Activated naive CD4-positive, alpha-beta T cell treated with anti-CD3 and anti-CD28 coated beads for 36 hours (primary cell): ENCODE results near the gene PDE9A. TPM values are rescaled to one million over a fixed set of nuclear protein-coding genes. Genes with fewer than 3 reads are reported as not detected.

Experiments
- CTCF ChIA-PET: fragments of 350-600 bp; sonication (Branson Sonifier 250); formaldehyde crosslinking; loops from one replicate; lab custom pipeline; 2021; ENCODE audit warnings: antibody characterized with exemption; lab: Charles Lee
- DNase-seq: peaks from one replicate; pipeline ENCODE4 v3.0.0-alpha.2; 2020
- H3K27ac Mint-ChIP-seq: one replicate; pipeline ENCODE4 v1.8.0; 2021; ENCODE audit warnings: mild to moderate bottlenecking, mixed read lengths
- H3K27me3 Mint-ChIP-seq: one replicate; pipeline ENCODE4 v1.8.0; 2021; ENCODE audit warnings: low read depth, mixed read lengths
- H3K36me3 Mint-ChIP-seq: one replicate; pipeline ENCODE4 v1.8.0; 2021; ENCODE audit warnings: low read depth, mixed read lengths
- H3K4me1 Mint-ChIP-seq: one replicate; pipeline ENCODE4 v1.8.0; 2021; ENCODE audit warnings: low read depth, mixed read lengths
- H3K4me3 Mint-ChIP-seq: one replicate; pipeline ENCODE4 v1.8.0; 2021; ENCODE audit warnings: mild to moderate bottlenecking, moderate library complexity, mixed read lengths
- H3K9me3 Mint-ChIP-seq: one replicate; pipeline ENCODE4 v1.8.0; 2021; ENCODE audit warnings: mixed read lengths
- intact Hi-C: fragments of 100-400 bp; cut with micrococcal nuclease; formaldehyde crosslinking; loops from one replicate; pipeline ENCODE4 v1.15.1; 2023
- total RNA-seq, 2 experiments: library from RNA; stranded (reverse); gene quantifications; one replicate each; pipeline ENCODE4 v1.2.3, GENCODE V29; 2021

PDE9A gene
- total RNA-seq, 2 experiments from 2014 or later: 6.3 to 7.4 TPM

DNA sequence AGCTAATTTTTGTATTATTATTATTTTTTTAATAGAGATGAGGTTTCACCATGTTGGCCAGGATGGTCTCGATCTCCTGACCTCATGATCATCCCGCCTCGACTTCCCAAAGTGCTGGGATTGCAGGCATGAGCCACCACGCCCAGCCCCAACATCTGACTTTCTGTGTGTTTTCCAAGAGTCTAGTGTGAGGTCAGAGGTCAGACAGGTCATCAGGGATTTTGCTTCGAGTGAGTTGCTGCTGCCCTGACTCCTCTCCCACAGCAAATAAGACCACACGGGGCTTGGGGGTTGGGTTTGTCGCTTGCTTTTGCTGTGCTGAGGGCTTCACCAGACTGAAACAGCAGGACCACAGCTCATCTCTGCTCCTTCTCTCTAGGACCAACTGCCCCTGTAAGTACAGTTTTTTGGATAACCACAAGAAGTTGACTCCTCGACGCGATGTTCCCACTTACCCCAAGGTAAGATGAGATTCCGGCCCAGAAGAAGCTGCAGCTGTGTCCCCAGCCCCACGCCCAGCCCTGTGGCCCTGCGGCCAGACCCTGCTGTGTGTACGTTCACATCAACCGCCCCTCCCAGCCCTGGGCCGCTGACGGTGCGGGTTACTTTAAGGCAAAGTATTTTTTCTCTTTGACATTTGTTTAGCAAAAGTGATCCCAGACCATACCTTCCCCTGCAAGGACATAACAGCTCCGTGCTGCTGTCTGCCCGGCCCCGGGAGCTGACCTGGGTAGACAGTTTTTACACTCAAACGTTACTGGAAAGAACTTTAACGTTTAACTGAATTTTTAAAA is 97.5 kb downstream of the PDE9A start:
- CTCF ChIA-PET: no interaction called here
- Mint-ChIP-seq H3K9me3 (no peaks in the 10 kb centered on the region), H3K27me3 (no peaks in the 10 kb centered on the region), H3K36me3 (no peaks in the 10 kb centered on the region), H3K4me1 (peaks cover 12% of the 10 kb centered on the region), H3K27ac (no peak overlapping the region), H3K4me3 (no peak overlapping the region)
- no peak for DNase-seq
- intact Hi-C loops: no loop called here

DNA sequence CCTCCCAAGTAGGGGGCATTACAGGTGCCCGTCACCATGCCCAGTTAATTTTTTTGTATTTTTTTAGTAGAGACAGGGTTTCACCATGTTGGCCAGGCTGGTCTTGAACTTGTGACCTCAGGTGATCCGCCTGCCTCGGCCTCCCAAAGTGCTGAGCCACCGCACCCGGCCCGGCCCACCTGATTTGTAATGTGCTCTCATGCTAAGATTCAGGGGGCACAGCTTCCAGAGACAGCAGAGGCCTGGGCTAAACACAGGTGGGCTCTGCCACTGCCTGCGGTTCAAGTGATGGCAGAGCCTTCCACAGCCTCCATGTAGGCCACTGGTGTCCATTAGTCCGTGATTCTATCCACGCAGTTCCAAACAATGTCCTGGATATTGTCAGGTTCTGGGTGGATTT is 98.4 kb downstream of the PDE9A start:
- no peak for DNase-seq
- Mint-ChIP-seq H3K9me3 (no peaks in the 10 kb centered on the region), H3K27ac (no peak overlapping the region), H3K4me3 (no peak overlapping the region), H3K36me3 (no peaks in the 10 kb centered on the region), H3K4me1 (peaks cover 3% of the 10 kb centered on the region), H3K27me3 (no peaks in the 10 kb centered on the region)
- intact Hi-C loops: no loop called here
- CTCF ChIA-PET: no interaction called here

DNA sequence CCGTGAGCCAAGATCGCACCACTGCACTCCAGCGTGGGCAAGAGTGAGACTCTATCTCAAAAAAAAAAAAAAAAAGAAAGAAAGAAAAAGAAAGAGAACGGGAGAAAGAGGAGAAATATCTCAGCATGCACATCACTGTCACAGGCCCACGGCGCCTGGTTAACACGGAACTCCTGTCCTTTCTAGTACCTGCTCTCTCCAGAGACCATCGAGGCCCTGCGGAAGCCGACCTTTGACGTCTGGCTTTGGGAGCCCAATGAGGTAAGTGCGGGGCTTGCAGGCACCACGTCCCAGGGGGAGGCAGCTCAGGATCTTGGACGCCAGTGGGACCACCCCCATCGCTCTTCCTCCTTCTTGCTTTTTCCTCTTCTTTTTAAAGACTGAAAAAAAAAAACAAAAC is 100.4 kb downstream of the PDE9A start:
- Mint-ChIP-seq H3K27me3 (no peaks in the 10 kb centered on the region), H3K4me1 (no peaks in the 10 kb centered on the region), H3K36me3 (no peaks in the 10 kb centered on the region), H3K9me3 (no peaks in the 10 kb centered on the region), H3K4me3 (no peak overlapping the region), H3K27ac (no peak overlapping the region)
- CTCF ChIA-PET: no interaction called here
- intact Hi-C loops: no loop called here
- DNase-seq: no peak

DNA sequence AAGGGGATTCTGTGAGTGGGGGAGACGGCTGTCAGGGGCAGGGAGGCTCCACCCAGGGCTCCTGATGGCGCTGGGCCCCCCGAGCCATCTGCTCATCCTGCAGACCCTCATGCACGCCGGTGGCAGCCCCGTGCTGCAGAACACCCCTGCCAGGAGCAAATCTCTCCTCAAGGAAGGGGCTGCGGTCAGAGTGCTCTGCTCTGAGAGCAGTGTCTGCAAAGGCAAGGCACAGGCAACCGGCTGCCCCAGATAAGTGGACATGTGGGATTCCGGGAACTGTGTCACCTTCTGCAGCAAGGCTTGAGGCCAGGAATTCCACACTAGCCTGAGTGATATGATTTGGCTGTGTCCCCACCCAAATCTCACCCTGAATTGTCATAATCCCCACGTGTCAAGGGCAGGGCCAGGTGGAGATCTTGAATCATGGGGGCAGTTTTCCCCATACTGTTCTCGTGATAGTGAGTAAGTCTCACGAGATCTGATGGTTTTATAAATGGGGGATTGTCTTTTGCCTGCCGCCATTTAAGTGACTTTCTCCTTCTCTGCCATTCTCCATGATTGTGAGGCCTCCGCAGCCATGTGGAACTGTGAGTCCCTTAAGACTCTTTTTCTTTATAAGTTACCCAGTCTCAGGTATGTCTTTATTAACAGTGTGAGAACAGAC is 101.0 kb downstream of the PDE9A start:
- Mint-ChIP-seq H3K27me3 (no peaks in the 10 kb centered on the region), H3K4me1 (no peaks in the 10 kb centered on the region), H3K4me3 (no peak overlapping the region), H3K9me3 (no peaks in the 10 kb centered on the region), H3K27ac (no peak overlapping the region), H3K36me3 (no peaks in the 10 kb centered on the region)
- CTCF ChIA-PET: no interaction called here
- DNase-seq: no peak
- intact Hi-C loops: no loop called here

DNA sequence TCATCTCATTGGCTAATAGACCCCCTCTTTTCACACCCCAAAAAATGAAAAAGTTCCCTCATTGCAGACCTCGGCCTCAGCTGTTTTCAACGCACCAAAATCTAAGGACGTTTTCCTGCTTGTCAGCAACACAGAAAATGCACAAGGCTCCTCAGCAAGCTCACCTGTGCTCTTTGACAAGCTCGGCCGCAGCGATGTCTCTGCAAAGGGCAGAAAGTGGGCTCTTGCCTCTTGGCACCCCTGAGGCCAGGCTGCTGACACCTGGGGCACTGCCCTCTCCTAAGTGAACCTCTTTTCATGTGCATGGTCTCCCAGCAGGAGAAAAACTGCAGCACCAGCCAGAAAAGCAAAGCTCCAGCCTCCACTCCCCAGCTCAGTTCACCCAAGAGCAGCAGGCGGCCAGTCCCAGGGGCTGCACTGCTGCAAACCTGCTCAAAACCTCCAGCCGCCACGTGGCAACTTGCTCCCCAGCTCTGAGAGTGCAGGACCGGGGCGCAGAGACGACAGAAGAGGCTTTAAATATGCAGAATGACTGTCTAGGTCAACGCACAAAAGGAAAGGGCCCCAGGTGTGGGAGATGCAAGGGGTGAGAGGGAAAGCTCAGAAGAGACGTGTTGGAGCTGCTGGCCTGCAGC is 101.7 kb downstream of the PDE9A start:
- no peak overlapping the region for H3K4me3 Mint-ChIP-seq
- no peak for DNase-seq
- no peak overlapping the region for H3K27ac Mint-ChIP-seq
- intact Hi-C loops: no loop called here
- no peaks in the 10 kb centered on the region for H3K4me1 Mint-ChIP-seq
- CTCF ChIA-PET: no interaction called here
- no peaks in the 10 kb centered on the region for H3K27me3 Mint-ChIP-seq
- no peaks in the 10 kb centered on the region for H3K9me3 Mint-ChIP-seq
- no peaks in the 10 kb centered on the region for H3K36me3 Mint-ChIP-seq

DNA sequence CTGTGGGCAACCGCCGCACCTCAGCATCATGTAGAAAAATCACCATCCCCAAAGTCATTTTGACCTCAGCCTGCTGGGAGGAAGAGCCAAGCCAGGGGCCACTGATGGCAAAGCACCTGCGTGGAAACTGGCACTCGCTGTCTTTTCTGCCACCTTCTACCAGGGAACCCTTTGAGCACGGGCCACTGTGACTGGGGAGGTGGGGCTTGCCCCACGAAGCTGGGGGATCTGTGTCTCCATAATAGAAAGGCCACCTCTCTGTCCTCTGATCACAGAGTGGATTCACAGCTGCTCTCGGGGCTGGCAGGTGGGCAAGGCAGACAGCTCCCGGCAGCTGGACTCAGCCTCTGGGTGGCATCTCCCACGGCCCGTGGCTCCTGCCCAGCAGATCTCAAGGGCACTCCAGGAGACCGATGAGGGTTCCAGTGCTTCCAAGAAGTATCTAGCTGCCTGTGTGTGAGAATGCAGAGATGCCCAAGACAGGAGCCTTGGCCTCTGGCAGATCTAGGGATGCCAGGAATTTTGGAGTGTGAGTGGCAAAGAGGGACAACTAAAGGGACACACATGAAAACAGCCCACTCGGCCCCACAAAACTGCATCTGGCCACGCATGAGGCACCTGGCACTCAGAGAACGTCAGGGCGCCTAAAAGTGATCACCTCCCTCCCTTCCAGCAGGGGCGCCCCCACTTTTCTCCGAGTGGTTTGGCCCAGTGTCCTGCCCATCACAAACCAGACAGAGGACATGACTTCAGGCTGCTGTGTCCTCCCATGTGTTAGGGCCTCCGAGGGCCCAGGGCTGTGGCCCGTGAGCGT is 102.6 kb downstream of the PDE9A start:
- Mint-ChIP-seq H3K4me3 (no peak overlapping the region), H3K36me3 (no peaks in the 10 kb centered on the region), H3K27me3 (no peaks in the 10 kb centered on the region), H3K27ac (no peak overlapping the region), H3K4me1 (no peaks in the 10 kb centered on the region), H3K9me3 (no peaks in the 10 kb centered on the region)
- DNase-seq: no peak
- CTCF ChIA-PET: no interaction called here
- intact Hi-C loops: no loop called here

DNA sequence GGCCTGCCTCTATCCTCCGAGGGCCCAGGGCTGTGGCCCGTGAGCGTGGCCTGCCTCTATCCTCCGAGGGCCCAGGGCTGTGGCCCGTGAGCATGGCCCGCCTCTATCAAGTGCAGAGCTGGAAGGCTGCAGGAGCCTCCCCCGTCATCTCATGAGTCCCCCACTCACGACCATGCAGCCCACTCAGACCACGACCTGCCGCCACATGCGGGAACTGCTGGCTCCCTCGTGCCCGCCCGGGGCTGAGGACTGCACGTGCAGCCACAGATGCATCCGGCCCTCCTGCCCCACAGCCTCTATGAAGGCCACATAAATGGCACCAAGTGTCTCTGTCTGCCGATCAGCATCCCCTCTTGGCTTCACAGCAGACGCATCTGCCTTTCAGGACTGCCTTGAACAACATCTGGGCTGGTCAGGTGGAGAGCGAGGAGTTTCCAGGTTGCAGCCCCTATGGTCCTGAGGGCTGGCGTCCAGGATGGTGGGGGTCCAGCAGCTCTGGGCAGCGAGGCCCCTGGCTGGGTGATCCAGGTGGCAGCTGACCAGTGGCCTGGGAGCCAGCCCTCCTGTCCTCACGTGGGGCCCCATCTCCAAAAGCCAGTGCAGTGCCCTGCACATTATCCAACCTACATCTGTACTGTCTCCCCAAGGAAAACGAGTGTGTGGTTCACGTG is 103.3 kb downstream of the PDE9A start:
- CTCF ChIA-PET: no interaction called here
- DNase-seq: no peak
- Mint-ChIP-seq H3K27ac (no peak overlapping the region), H3K9me3 (no peaks in the 10 kb centered on the region), H3K36me3 (no peaks in the 10 kb centered on the region), H3K4me1 (no peaks in the 10 kb centered on the region), H3K4me3 (no peak overlapping the region), H3K27me3 (no peaks in the 10 kb centered on the region)
- intact Hi-C loops: no loop called here

DNA sequence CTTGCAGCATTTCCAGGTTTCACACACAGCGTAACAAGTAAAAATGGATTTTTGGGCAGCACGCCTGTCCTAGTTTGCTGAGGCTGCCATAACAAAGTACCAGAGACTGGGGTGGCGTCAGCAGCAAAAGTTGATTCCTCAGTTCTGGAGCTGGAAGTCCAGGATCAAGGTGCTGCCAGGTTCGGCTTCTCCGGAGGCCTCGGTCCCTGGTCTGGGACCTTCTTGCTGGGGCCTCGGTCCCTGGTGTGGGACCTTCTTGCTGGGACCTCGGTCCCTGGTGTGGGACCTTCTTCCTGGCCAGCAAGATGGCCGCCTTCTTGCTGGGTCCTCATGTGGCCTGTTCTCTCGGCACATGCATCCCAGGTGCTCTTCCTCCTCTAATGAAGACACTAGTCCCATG is 104.0 kb downstream of the PDE9A start:
- intact Hi-C loops: no loop called here
- H3K36me3 Mint-ChIP-seq: peaks cover 2% of the 10 kb centered on the region

DNA sequence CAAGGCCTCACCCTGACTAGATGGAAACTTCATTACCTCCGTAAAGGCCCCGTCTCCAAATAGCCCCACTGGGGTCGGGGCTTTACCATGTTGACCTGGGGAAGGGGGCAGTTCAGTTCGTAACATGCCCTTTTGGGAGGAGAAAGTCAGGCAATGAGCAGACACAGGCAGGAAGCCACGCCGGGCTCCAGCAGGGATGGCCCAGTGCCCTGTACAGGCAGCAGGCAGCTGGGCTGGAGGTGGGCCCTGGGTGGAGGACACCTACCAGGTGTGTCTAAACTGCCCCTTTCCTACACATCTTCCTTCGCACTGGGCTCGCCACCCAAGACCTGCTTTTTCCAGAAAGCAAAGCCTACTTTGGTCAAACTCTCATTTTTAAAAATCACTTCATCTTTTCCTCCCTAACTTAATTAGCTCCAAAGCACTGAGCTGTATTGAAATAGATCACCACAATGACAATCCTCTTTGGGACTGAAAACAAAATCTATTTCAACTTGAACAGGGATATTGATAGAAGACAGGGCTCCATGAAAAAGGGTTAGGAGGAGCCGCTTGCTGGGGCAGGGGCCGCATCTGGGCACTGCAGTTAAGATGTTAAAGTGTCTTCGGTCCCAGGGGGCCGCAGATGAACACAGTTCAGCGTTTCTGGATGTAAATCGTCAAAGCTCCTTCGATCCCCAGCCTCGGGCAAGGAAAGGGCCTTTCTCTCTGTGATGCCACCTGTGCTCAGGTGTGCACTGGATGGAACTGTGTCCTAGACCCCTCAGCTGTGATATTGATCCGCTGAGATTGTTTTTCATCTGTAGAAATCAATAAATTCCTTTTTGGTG is 104.6 kb downstream of the PDE9A start:
- Mint-ChIP-seq H3K4me3 (no peak overlapping the region), H3K27me3 (no peaks in the 10 kb centered on the region), H3K27ac (no peak overlapping the region), H3K36me3 (peaks cover 2% of the 10 kb centered on the region), H3K9me3 (no peaks in the 10 kb centered on the region), H3K4me1 (no peaks in the 10 kb centered on the region)
- no peak for DNase-seq
- intact Hi-C loops: no loop called here
- CTCF ChIA-PET: no interaction called here

More for the DNA sequence above, 104.0 kb downstream of the PDE9A start:
- H3K4me3 Mint-ChIP-seq: no peak overlapping the region
- CTCF ChIA-PET: no interaction called here
- no peak overlapping the region for H3K27ac Mint-ChIP-seq
- no peaks in the 10 kb centered on the region for H3K9me3 Mint-ChIP-seq
- no peak for DNase-seq
- H3K27me3 Mint-ChIP-seq: no peaks in the 10 kb centered on the region
- H3K4me1 Mint-ChIP-seq: no peaks in the 10 kb centered on the region

DNA sequence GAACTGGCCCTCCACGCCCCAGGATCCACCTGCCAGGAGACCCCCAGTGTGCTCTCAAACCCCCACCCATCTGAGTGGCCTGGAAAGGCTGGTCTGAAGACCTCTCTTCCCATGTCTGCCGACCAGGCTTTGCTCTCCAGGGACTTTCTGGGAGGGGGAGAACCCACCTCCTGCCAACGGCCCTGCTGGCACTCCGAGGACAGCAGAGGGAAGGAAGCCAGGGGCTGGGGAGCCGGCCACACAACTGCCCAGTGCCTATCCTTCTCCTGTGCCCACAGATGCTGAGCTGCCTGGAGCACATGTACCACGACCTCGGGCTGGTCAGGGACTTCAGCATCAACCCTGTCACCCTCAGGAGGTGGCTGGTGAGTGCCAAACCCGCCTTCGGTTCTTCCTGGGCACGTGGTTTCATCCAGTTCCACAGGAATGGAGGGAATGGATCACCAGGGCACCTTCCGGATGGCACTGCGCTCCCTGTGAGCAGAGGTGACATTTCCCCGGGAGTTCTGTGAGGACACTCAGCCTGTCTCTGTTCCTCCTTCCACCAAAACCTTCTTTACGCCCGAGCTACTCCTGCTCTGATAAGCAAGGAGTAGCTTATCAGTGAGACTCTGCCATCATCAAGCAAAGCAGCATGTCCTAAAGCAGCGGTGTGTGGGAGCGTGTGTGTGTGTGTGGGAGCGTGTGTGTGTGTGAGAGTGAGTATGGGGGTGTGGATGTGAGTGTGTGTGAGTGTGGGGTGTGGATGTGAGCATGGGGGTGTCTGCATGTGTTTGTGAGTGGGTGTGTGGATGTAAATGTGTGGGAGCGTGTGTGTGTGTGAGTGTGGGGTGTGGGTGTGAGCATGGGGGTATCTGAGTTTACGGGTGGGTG is 105.5 kb downstream of the PDE9A start:
- no peak overlapping the region for H3K4me3 Mint-ChIP-seq
- no peaks in the 10 kb centered on the region for H3K4me1 Mint-ChIP-seq
- H3K27me3 Mint-ChIP-seq: no peaks in the 10 kb centered on the region
- CTCF ChIA-PET: no interaction called here
- H3K9me3 Mint-ChIP-seq: no peaks in the 10 kb centered on the region
- peaks cover 3% of the 10 kb centered on the region for H3K36me3 Mint-ChIP-seq
- no peak overlapping the region for H3K27ac Mint-ChIP-seq
- intact Hi-C loops: no loop called here
- DNase-seq: no peak

DNA sequence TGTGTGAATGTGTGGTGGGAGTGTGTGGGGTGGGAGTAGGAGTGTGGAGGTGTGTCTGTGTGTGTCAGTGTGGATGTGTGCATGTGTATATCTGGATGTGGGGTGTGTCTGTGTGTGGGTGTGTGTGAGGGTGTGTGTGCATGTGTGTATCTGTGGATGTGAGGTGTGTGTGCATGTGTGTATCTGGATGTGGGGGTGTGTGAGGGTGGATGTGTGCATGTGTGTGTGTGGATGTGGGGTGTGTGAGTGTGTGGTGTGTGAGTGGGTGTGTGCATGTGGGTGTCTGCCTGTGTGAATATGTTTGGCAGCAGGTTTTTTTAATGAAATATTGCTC is 106.1 kb downstream of the PDE9A start:
- Mint-ChIP-seq H3K27me3 (no peaks in the 10 kb centered on the region), H3K27ac (no peak overlapping the region), H3K9me3 (no peaks in the 10 kb centered on the region), H3K4me1 (no peaks in the 10 kb centered on the region), H3K4me3 (no peak overlapping the region), H3K36me3 (peaks cover 3% of the 10 kb centered on the region)
- CTCF ChIA-PET: no interaction called here
- no peak for DNase-seq
- intact Hi-C loops: no loop called here
